Measurements from ENCODE around the gene SOX15. TPM values are rescaled to one million over a fixed set of nuclear protein-coding genes. Genes with fewer than 3 reads are reported as not detected.

SOX15 gene
- total and polyA plus RNA-seq, 5 experiments from 2014 or later: 0.55 to 0.93 TPM; not detected in 3

DNA sequence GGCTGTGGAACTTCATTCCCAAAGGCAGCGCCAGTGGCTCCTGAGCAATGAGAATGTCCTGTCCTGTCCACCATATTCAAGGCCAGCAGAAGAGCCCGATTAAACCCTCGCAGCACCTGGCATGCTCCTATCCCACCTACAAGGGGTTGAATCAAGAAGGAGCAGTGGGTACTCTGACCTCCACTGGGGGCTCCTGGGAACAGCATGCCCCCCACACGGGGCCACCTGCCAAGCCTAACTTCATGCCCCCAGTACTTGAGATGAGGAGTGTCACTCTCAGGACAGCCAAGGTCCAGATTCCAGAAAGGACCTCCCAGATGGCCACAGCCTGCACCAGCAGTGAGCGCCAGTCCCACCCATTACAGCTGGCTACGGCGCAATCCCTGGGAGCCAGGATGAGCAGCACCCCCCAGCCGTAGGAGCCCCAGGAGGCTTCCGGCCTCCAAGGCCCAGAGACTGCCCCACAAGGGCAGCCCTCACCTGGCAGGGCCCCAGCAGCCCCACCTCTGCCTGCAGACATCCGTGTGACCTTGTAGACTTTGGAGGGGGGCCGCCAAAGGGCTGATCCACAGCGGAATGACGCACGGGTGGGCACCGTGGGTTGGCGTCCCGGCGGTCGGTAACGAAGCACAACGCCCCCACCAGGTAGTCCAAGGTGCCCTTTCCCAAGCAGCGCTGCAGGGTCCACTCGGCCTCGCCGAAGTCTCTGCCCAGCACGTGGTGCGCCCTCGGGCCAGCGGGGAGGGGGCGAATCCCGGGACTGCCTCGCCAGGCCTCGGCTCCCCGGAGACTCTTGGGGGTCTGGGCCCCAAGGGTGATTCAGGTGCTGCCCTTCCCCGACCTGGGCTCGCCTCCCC is 7.3 kb downstream of the SOX15 start:
- Mint-ChIP-seq H3K4me1 (peaks cover 33 to 76% (median 66%) of the 10 kb centered on the region in 4 donors), H3K4me3 (peak overlapping the region; percentile 50 to 100 (median 97)), H3K9me3 (no peaks in the 10 kb centered on the region), H3K27me3 (no peaks in the 10 kb centered on the region), H3K27ac (peak overlapping the region; percentile 88 to 100 (median 100)), H3K36me3 (peaks cover 0 to 29% (median 6%) of the 10 kb centered on the region in 3 donors)
- POLR2A ChIA-PET: interaction anchor here (0.5 to 6.7 kb wide), 17 partner anchors 10 to 590 kb away, joined by 3 to 129 read pairs (median 5); partner anchors contain the start of genes ATP1B2, FXR2, NAA38 and POLR2A
- peak in 1 of 10 donors; percentile 64 for DNase-seq
- no peak for ATAC-seq

DNA sequence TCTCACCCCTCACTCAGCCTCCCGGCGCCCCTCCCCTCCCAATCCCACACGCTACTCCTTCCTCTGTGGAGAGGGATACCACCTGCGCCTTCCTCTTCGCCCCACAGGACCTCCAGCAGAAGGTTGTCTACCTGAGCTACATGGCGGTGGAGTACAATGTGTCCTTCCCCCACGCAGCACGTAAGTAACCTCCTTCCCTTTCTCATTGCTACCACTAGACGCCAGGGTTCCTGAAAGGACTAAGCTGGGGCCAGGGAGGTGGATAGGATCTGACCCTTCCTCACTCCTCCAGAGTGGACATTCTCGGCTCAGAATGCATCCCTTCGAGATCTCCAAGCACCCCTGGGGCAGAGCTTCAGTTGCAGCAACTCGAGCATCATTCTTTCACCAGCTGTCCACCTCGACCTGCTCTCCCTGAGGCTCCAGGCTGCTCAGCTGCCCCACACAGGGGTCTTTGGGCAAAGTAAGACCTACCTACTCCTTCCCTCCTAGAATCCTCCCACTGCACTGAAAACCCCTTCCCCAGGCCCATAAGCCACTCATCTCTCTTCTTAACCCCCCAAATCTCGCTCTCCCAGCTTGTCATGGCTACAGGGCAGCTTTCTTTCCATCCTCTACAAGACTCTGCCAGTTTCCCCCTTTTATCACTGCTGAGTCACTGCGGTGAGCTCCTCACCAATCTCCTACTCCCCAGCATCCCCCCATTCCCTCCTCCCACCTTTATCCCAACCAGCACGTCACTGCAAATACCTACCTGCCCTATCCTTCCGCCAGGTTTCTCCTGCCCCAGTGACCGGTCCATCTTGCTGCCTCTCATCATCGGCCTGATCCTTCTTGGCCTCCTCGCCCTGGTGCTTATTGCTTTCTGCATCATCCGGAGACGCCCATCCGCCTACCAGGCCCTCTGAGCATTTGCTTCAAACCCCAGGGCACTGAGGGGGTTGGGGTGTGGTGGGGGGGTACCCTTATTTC is 9.0 kb downstream of the SOX15 start:
- DNase-seq (peak in 1 of 10 donors; percentile 50), ATAC-seq (no peak)
- H3K4me3 Mint-ChIP-seq: peak overlapping the region in 4 of 10 donors; percentile 22 to 81 (median 60)
- H3K36me3 Mint-ChIP-seq: peaks cover 0 to 40% (median 20%) of the 10 kb centered on the region in 3 donors
- peaks cover 35 to 87% (median 75%) of the 10 kb centered on the region in 4 donors for H3K4me1 Mint-ChIP-seq
- POLR2A ChIA-PET: interaction anchor here (0.7 to 6.7 kb wide), 8 partner anchors 8 to 912 kb away, joined by 3 to 129 read pairs (median 6); partner anchors contain the start of genes SENP3, SOX15, TP53 and WRAP53
- H3K27me3 Mint-ChIP-seq: no peaks in the 10 kb centered on the region
- no peaks in the 10 kb centered on the region for H3K9me3 Mint-ChIP-seq
- peak overlapping the region; percentile 22 to 95 (median 86) for H3K27ac Mint-ChIP-seq

DNA sequence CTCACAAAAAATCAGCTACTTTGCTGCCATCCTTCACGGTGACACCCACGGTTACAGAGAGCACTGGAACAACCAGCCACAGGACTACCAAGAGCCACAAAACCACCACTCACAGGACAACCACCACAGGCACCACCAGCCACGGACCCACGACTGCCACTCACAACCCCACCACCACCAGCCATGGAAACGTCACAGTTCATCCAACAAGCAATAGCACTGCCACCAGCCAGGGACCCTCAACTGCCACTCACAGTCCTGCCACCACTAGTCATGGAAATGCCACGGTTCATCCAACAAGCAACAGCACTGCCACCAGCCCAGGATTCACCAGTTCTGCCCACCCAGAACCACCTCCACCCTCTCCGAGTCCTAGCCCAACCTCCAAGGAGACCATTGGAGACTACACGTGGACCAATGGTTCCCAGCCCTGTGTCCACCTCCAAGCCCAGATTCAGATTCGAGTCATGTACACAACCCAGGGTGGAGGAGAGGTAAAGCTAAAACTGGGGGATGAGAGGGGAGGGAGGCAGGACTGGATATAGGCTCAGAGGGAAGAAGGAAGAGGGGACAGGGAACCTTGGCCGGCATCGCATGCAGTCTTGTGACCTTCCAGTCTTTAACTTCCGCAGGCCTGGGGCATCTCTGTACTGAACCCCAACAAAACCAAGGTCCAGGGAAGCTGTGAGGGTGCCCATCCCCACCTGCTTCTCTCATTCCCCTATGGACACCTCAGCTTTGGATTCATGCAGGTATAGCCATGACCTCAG is 9.9 kb downstream of the SOX15 start:
- H3K36me3 Mint-ChIP-seq: peaks cover 0 to 49% (median 25%) of the 10 kb centered on the region in 3 donors
- peak overlapping the region in 9 of 10 donors; percentile 71 to 95 (median 90) for H3K27ac Mint-ChIP-seq
- peaks cover 34 to 91% (median 76%) of the 10 kb centered on the region in 4 donors for H3K4me1 Mint-ChIP-seq
- H3K27me3 Mint-ChIP-seq: no peaks in the 10 kb centered on the region
- no peaks in the 10 kb centered on the region for H3K9me3 Mint-ChIP-seq
- H3K4me3 Mint-ChIP-seq: peak overlapping the region in 6 of 10 donors; percentile 14 to 81 (median 30)
- ATAC-seq (no peak), DNase-seq (peak in 1 of 10 donors; percentile 57)
- POLR2A ChIA-PET: interaction anchor here (0.5 to 6.7 kb wide), 9 partner anchors 7 to 107 kb away, joined by 3 to 129 read pairs (median 6); partner anchors contain the start of genes SENP3, SOX15, TP53 and WRAP53

GRCh38 chr17:7579001-7579833 is 10.7 kb downstream of the SOX15 start, which contains the start of gene CD68:
Gene CD68, plus strand, starts transcription at chr17:7579638. Its CDS starts 40 bp downstream, at chr17:7579678.
- ATAC-seq: peak in 1 of 2 donors; percentile 11
- peak in 5 of 10 donors; percentile 27 to 66 (median 47) for DNase-seq
- H3K36me3 Mint-ChIP-seq: peaks cover 0 to 57% (median 33%) of the 10 kb centered on the region in 3 donors
- POLR2A ChIA-PET: interaction anchor here (0.7 to 3.1 kb wide), 5 partner anchors 14 to 135 kb away, joined by 3 to 16 read pairs (median 7); partner anchors contain the start of genes SENP3, TP53 and WRAP53
- peak within 1 kb of the TSS in 9 of 10 donors; percentile 0 to 81 (median 45) for H3K4me3 Mint-ChIP-seq
- H3K9me3 Mint-ChIP-seq: no peaks in the 10 kb centered on the region
- H3K27me3 Mint-ChIP-seq: no peaks in the 10 kb centered on the region
- peak within 1 kb of the TSS; percentile 70 to 95 (median 90) for H3K27ac Mint-ChIP-seq
- peaks cover 30 to 91% (median 76%) of the 10 kb centered on the region in 4 donors for H3K4me1 Mint-ChIP-seq

- Mint-ChIP-seq H3K36me3 (peaks cover 4 to 68% (median 37%) of the 10 kb centered on the region in 3 donors), H3K27me3 (no peaks in the 10 kb centered on the region), H3K9me3 (peaks cover 0 to 1% (median 0%) of the 10 kb centered on the region in 9 donors), H3K27ac (peak overlapping the region in 8 of 10 donors; percentile 9 to 73 (median 48)), H3K4me3 (peak overlapping the region in 5 of 10 donors; percentile 14 to 72 (median 18)), H3K4me1 (peaks cover 33 to 86% (median 75%) of the 10 kb centered on the region in 4 donors)
- DNase-seq (no peak), ATAC-seq (no peak)
- POLR2A ChIA-PET: interaction anchor here (0.6 kb wide), 1 partner anchor 84 kb away, joined by 3 read pairs; no protein-coding TSS in a partner anchor
Measured at GRCh38 chr17:7577327-7578199, 12.3 kb downstream of the SOX15 start.

DNA sequence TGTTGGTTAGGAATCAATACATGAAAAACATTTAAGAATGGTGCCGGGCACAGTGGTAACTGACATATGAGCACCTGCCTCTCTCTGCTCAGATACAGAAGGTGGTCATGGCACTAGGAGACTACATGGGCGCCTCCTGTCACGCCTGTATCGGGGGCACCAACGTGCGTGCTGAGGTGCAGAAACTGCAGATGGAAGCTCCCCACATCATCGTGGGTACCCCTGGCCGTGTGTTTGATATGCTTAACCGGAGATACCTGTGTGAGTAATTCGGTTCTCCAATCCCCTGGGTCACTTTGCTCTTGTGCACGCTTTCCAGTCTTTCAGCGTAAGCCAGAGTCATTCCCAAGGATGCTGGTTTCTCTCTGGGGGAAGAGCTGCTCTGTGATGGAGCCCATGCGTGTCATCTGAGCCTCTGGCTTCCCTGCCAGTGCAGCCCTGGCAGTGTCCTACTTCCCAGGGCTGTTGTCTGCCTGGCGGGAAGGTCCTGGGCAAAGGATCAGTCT is 13.4 kb downstream of the SOX15 start:
- no peaks in the 10 kb centered on the region for H3K27me3 Mint-ChIP-seq
- H3K27ac Mint-ChIP-seq: peak overlapping the region in 8 of 10 donors; percentile 2 to 83 (median 50)
- ATAC-seq: no peak
- peaks cover 4 to 72% (median 37%) of the 10 kb centered on the region in 3 donors for H3K36me3 Mint-ChIP-seq
- no peak for DNase-seq
- H3K9me3 Mint-ChIP-seq: peaks cover 0 to 1% (median 0%) of the 10 kb centered on the region in 9 donors
- peaks cover 36 to 83% (median 75%) of the 10 kb centered on the region in 4 donors for H3K4me1 Mint-ChIP-seq
- H3K4me3 Mint-ChIP-seq: peak overlapping the region in 7 of 10 donors; percentile 2 to 73 (median 26)
- POLR2A ChIA-PET: interaction anchor here (1.3 to 7.4 kb wide), 5 partner anchors 6 to 141 kb away, joined by 4 to 129 read pairs (median 8); partner anchors contain the start of genes FXR2, MPDU1, TMEM102 and TP53

DNA sequence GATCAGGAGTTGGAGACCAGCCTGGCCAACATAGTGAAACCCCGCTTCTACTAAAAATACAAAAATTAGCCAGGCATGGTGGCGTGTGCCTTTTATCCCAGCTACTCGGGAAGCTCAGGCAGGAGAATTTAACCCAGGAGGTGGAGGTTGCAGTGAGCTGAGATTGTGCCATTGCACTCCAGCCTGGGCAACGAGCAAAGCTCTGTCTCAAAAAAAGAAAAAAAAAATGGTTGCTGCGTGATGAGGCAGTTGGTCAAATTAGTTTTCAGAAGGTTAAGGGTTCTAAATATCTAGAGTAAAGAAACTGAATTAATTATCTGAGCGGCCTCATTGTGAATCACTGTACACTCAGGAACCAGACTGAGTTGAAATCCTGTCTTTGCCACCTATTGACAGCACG is 13.9 kb downstream of the SOX15 start:
- Mint-ChIP-seq H3K4me1 (peaks cover 38 to 82% (median 73%) of the 10 kb centered on the region in 4 donors), H3K27ac (peak overlapping the region in 6 of 10 donors; percentile 55 to 100 (median 64)), H3K27me3 (no peaks in the 10 kb centered on the region), H3K9me3 (peaks cover 0 to 1% (median 0%) of the 10 kb centered on the region in 9 donors), H3K4me3 (peak overlapping the region in 8 of 10 donors; percentile 8 to 100 (median 56)), H3K36me3 (peaks cover 4 to 73% (median 37%) of the 10 kb centered on the region in 3 donors)
- ATAC-seq (no peak), DNase-seq (no peak)
- POLR2A ChIA-PET: interaction anchor here (0.7 to 7.4 kb wide), 12 partner anchors 7 to 240 kb away, joined by 3 to 129 read pairs (median 5); partner anchors contain the start of genes ACAP1, FXR2, MPDU1 and POLR2A

DNA sequence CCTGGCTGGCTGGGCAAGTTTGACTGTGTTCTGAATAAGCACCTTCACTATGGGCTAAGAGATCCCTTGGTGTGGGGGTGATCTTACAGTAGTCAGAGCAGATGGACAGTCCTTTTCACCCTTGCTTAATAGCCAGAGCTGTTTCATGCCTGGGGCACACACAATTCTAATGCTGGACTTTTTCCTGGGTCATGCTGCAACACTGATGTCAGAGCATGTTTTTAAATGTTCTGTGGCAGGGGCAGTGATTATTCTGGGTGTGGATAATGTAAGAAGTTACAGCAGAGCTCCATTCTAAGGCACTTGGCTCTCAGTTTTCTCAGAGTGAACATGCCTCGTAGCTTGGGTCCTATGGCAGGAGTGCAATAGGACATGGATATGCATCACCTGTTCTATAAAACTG is 14.4 kb downstream of the SOX15 start:
- peak overlapping the region in 6 of 10 donors; percentile 48 to 100 (median 92) for H3K27ac Mint-ChIP-seq
- DNase-seq (no peak), ATAC-seq (no peak)
- POLR2A ChIA-PET: interaction anchor here (0.7 to 7.4 kb wide), 13 partner anchors 8 to 239 kb away, joined by 3 to 129 read pairs (median 4); partner anchors contain the start of genes ACAP1, FXR2, MPDU1 and POLR2A
- H3K4me3 Mint-ChIP-seq: peak overlapping the region in 7 of 10 donors; percentile 39 to 100 (median 94)
- peaks cover 4 to 75% (median 37%) of the 10 kb centered on the region in 3 donors for H3K36me3 Mint-ChIP-seq
- H3K27me3 Mint-ChIP-seq: no peaks in the 10 kb centered on the region
- peaks cover 0 to 1% (median 0%) of the 10 kb centered on the region in 9 donors for H3K9me3 Mint-ChIP-seq
- H3K4me1 Mint-ChIP-seq: peaks cover 33 to 77% (median 69%) of the 10 kb centered on the region in 4 donors

All from naive thymus-derived CD8-positive, alpha-beta T cell (primary cell).